NCI-H1436 treated with DMSO at 0.1 percent for 48 hours (cell line): Measurements from ENCODE around the gene DYNLT4.
"Not testable (repeated sequence)": the region's sequence is repeated elsewhere in the genome, so short reads cannot be mapped to it uniquely, and the experiment has no call there.

Source experiments
- DNase-seq: peaks from one replicate; lab custom pipeline; 2025; lab: John Stamatoyannopoulos, UW

Gene DYNLT4, protein sequence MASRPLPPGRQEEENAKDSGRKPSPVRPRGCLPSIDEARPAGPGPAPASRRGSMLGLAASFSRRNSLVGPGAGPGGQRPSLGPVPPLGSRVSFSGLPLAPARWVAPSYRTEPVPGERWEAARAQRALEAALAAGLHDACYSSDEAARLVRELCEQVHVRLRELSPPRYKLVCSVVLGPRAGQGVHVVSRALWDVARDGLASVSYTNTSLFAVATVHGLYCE

DNA sequence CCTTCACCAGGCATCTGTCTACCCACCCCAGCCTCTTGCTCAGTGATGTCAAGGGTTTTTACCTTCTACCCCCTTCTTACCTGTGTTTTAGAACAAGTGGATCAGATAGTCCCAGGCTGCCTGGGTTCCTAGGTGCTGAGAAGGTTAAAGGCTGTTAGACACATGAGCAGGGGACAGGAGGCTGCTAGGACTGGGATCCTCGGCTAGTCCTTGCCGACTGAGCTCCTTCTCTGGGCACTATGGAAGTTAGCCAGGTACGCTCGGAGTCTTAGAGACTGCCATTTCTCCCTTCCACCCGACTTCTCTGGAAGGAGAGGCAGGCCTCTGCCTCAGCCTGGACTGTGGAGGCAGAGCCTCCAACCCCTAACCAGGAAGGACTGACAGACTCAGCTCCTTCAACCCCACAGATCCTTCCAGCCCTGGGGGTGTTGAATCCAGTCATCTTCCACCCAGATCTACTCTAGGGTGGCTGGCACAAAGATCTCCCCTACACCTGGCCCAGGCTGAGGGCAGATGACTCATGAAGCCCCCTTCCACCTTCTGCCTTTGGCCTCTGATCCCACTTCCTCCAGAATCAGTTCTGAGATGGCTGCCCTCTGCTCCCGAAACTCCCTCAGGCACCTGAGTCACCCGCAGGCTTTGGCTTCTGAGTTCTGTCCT lies at the start of gene DYNLT4:
Gene DYNLT4, minus strand, starts transcription at position 648 of the 660 bp plus-strand sequence. CDS start 683 bp downstream, outside the sequence.
- DNase-seq = no peak

DNA sequence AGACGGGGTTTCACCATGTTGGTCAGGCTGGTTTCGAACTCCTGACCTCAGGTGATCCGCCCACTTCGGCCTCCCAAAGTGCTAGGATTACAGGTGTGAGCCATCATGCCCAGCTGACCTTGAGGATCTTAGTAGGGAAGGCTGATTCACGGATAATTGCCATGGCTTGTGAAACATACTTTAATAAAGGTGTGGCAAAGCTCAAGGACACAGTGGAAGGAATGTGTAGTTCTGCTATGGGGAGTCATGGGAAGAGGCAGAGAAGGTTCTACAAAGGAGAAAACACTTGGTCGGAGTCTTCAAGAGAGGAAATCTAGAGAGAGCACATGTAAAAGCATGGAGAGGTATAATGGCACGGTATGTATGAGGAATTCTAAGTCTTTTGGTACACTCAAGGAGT lies 48.6 kb upstream of the DYNLT4 start:
- DNase-seq = no peak

DNA sequence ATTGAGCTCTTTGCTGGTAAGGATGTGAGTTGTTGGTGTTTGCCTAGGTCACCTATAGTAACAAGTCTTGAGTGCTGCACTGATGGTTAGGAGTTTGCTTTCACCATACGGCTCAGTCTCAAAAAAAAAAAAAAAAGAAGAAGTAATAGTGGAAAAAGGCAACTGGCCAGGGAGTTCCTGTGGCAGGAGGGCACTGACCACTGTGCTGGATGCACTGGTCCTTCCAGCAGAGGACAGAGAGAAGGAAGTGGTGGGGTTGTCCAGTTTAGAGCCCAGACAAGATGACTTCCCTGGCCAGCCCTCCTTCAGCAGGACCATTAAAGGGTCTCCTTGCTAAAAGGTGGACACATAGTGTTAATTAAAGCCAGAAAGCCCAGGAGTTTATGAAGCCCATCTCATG lies 47.8 kb upstream of the DYNLT4 start:
- DNase-seq = no peak

DNA sequence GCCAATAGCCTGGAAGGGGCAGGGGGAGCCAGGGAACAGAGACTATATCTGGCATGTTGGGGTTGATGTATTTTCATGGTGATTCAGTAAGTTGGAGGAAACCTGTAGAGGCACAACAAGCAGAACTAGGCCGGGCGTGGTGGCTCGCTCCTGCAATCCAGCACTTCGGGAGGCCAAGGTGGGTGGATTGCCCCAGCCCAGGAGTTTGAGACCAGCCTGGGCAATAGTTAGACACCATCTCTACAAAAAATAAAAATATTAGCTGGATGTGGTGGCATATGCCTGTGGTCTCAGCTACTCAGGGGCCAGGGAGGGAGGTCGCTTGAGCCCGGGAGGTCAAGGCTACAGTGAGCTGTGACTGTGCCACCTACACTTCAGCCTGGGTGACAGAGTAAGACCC lies 46.0 kb upstream of the DYNLT4 start:
- no peak for DNase-seq

DNA sequence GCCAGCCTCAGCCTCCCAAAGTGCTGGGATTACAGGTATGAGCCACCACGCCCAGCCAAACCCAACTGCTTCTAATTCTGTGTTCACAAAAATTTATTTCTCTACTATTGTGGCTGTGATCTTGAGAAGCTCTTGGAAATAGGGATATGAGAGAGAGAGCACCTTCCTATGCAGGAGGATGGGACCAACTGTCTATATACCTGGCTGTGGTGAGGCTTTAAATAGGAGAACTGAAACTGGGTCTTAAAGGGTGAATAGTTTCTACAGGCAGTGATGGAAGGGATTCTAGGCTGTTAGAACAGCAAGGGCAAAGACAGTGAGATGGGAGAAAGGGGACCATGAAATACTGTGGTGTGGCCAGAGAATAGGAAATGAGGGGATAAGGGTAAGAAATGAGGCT lies 44.2 kb upstream of the DYNLT4 start:
- DNase-seq = no peak

DNA sequence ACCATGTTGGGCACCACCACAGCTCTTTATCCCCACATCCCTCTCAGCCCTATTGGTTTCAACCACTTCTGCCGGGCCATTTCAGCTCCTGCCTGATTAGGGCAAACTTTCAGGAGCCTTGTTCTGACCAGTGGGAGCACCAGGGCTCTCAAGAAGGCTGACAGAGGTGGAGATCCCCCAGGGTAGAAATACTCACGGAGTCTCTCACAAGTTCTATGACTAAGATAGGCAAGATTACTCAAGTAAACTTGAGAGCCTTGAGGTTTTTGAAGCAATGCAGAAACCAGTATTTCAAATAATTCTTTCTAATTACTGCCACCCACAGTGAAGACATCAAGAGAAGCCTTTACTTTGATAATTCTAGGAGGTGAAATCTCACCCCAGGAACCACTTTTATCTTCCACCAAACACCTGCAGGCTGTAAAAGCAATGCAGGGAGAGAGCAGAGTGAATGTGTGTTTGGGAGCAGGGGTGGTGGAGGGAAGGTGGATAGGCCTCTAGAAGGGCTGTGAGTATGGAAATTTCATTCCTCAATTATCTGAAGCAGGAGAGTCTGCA lies 42.5 kb upstream of the DYNLT4 start:
- no peak for DNase-seq

DNA sequence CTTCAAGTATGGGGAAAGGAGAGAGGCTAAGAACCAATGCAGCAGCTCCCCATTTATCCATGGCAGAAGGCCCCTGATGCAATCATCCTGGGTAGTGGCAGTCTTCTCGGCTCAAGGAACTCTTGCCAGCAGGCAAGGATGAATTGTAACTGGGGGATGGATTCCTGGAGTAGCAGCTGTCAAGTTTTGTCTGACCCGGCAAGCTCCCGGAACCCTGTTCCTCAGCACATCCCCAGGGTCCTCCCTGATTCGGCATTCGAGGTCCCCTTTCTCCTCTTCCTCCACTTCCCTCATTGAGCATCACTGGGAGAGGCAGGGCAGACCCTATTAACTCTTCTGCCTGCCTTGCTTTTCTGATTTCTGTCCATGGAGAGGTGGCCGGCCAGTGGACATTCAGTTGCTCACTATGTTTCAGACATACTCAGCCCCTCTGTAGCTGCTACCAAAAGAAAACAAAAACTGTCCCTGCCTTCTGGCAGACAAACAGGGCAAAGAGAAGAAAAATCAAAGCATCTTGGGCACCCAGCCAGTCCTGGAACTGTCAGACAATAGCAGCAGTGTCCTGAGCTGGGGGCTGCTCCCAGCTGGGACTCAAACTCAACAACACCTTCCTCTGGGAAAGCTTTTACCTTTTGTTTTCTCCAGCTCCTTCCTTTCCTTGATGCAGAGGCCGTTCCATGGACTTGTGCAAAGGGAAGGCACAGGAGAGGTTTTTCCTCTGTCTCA lies 41.5 kb upstream of the DYNLT4 start:
- no peak for DNase-seq

DNA sequence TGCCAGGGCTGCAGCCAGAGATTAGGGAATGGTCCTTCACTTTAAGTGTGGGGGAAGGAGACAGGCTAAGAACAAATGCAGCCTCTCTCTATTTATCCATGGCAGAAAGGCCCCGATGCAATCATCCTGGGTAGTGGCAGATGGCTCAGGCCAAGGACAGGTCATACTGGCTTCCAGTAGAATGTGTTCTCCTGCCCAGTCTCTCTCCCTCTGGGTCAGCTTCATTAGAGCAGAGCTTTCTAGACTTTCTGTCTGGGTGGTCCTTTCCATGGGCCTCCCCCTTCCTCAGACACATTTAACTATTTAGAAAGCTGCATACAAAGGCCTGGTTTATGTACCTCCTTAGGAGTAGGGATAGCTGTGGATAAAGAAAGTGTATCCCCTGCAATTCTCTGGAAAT lies 40.7 kb upstream of the DYNLT4 start:
- DNase-seq = no peak

DNA sequence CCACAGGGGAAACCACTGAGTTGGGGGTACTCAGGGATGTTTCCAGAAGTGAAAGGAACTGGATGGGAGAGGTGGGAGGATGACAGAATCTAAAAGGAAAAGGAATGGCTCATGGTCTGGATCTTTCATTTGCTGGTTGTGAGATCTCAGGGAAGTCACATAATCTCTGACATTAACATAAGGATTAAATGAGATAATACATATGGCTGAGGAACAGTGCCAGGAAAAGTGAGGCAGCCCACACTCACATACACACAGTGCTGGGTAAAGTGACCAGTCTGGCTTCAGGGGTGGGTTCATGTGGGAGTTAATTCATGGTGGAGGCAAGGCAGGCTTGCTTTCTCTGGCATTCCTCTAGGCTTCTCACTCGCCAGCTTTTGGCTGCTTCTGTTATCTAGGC lies 39.8 kb upstream of the DYNLT4 start:
- DNase-seq = no peak

DNA sequence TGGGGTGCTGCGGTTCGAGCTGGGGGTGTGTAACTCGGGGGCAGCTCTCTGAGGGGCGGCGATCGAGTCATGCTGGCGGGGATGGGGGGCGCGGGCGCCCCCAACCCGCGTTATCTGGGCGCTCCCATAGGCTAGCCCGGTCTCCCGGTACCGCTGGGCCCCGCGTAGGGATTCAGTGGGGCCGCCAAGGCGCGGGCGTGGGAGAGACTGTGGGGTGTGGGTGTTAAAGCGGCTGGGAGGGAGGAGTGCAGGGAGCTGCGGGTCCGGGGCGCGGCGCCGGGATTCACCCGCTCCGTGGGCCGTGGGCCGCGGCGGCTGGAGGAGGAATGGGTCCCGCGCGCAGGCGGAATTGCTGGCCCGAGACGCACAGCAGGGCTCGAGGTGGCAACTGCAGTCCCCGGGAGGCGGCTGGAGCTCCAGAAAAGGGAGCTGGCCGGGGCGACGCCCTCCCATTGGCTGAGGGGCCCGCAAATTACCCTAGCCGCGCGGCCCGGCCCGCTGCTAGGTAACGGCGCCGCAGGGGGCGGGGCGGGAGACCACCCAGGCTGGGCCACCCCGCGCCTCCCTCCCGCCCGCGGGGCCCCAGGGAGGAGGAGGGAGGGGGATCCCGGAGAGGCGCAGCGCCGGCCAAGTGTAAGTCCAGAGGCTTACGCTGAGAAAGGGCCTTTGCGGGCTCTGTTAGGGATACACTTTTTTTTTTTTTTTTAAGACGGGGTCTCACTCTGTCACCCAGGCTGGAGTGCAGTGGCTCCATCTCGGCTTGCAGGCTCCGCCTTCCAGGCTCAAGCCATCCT lies 35.9 kb upstream of the DYNLT4 start, which contains the start of gene PTCH2:
Gene PTCH2, minus strand, starts transcription at position 392 of the 794 bp plus-strand sequence. Its CDS starts 321 bp downstream, at position 71.
- DNase-seq = peak; percentile 34

DNA sequence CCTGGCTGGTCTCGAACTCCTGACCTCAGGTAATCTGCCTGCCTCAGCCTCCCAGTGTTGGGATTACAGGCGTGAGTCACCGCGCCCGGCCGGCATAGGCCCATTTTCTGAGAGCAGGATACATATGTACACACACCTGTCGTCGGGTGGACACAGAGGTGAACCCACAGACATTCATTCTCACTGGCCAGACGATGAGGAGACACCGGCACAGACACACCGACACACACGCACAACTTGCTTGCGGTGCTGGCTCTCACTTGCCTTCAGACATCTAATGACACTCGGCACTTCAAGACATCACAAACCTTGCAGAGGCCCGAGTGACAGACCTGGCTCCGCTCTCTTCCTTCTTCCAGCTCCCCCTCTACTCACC lies 35.3 kb upstream of the DYNLT4 start:
- DNase-seq = no peak

DNA sequence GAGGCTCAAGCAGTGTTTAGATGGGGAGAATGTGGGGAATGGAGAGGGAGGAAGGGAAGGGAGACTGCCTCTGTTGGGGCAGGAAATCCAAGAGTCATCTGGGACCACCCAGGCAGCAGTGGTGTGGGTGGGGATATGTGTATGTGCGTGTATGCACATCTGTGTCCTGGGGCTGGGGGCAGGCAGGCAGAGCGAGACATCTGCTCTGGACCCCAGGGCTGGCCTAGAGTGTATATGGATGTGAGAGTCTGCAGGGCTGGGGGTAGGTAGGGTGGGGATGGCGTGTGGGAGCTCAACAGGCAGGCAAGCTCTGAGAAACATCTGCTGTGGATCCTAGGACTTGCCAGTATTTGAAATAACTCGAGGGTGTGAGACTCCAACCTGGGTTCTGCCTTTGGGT lies 32.4 kb upstream of the DYNLT4 start:
- DNase-seq = no peak

DNA sequence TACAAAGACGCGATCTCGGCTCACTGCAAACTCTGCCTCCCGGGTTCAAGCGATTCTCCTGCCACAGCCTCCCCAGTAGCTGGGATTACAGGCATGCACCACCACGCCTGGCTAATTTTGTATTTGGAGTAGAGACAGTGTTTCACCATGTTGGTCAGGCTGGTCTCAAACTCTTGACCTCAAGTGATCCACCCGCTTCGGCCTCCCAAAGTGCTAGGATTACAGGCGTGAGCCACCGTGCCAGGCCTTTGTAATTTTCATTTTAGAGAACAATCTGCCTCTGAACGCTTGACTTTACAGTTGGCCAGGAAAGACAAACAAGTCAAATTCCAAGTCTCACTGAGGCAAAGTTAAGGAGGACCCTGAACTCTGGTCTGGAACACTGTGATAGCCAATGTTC lies 31.1 kb upstream of the DYNLT4 start:
- not testable (repeated sequence) for DNase-seq

DNA sequence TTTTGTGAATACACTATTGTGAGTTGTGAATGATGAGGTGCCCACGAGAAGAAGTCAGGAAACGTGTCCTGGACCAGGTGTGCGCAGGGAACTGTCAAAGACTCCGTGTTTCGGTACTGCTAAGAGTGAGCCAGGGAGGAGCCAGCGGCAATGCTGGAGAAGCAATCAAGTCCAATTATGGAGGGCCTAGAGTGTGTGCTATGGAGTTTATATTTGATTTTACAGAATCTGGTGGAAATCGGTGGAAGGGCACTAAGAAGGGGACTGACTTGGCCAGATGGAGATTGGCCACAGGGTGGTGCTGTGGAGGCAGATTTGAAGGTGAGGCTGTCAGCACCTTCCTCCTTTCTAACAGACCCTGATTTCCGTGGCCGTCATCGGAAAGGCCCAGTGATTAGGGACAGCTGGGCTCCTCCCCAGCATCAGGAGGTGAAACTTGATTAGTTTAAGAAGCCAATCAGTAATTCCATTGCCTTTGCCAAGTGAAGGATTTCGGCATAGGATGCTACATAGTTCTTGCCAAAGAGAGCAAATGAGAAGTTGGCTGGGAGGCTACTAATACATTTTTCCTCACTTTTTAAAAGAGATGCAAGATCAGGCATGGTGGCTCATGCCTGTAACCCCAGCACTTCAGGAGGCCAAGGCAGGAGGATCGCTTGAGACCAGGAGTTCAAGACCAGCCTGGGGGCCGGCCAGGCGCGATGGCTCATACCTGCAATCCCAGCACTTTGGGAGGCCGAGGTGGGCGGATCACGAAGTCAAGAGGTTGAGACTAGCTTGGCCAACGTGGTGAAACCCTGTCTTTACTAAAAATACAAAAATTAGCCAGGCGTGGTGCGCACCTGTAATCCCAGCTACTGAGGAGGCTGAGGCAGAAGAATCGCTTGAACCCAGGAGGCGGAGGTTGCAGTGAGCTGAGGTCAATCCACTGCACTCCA lies 28.9 kb upstream of the DYNLT4 start:
- DNase-seq = no peak

DNA sequence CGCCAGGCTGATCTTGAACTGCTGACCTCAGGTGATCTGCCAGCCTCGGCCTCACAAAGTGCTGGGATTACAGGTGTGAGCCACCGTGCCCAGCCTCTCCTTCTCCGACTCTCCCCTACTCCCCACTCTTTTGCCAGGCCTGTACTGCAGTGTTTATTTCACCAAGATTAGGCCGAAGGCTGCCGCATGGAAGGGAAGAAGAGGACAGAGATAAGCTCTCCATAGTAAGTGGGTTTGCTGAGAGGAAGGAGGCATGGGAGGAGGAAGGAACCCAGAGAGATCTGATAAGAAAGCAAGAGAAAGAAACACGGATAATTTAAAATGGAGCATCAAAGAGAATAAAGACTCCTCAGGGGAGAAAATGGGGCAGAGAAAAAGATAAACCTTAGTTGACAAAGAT lies 27.2 kb upstream of the DYNLT4 start:
- DNase-seq = no peak

DNA sequence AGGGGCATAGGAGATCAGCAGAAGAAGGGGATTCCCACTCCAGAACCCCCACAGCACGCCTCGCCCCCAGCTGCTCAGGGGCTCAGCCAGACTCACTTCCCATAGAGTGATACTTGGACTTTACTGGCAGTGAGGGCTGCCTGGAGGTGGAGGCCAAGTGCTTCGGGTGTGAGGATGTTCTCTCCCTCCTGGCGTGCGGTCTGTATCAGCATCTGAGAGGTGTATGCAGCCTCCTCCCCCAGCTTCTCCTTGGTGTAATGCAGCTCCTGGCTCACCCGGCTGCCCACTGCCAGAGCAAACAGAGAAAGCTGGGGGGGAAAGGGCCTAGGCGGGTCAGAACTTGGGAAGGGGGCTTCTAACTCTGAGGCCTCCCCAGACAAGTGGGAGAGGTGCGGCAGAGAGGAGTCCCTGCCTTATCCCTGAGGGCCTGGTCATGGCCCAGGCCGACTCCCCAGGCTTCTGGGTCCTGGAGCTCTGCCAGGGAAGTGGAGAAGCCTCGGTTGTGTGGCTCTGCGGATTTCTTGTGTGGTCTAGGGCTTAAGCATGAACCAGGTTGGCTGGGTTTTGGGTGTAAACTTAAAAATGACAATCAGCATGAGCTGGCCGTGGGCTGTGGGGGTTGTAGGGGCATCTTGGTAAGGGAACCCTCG lies 25.0 kb upstream of the DYNLT4 start:
- no peak for DNase-seq

DNA sequence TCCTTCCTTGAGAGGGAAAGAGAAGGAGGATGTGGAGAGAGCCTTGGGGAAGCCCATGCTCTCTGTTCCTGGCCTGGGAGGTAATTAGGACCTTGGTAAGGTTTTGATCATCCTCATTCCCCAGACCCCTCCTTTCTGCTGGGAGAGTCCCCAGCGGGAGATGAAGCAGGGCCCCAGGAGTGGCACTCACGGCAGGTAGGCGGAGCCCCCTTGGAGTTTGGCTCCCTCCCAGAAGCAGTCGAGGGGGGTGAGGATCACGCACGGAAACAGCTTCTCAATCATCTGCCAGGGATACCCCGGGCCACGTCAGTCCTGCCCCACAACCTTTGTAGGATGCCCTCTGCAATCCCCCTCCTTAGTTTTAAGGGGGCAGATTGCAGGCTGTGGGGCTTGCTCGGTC lies 24.4 kb upstream of the DYNLT4 start:
- no peak for DNase-seq

DNA sequence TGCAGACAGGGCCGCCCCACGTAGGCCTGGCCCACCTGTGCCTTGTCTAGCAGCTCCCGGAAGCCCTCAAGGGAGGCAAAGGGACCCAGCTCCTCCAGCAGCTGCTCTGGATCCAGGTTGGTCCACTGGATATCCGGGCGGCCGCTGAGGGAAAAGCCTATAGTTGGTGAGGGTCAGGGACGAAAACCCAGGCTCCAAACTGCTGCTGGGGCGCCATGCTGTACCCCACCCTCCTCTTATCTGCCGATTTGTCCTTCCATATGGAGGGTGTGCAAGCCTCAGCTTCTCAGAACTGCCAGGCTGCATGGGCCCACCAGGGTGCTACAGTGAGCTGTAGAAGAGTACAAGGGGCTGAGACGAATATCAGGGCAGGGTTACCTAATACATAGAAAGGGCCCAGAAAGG lies 23.8 kb upstream of the DYNLT4 start:
- DNase-seq = no peak

DNA sequence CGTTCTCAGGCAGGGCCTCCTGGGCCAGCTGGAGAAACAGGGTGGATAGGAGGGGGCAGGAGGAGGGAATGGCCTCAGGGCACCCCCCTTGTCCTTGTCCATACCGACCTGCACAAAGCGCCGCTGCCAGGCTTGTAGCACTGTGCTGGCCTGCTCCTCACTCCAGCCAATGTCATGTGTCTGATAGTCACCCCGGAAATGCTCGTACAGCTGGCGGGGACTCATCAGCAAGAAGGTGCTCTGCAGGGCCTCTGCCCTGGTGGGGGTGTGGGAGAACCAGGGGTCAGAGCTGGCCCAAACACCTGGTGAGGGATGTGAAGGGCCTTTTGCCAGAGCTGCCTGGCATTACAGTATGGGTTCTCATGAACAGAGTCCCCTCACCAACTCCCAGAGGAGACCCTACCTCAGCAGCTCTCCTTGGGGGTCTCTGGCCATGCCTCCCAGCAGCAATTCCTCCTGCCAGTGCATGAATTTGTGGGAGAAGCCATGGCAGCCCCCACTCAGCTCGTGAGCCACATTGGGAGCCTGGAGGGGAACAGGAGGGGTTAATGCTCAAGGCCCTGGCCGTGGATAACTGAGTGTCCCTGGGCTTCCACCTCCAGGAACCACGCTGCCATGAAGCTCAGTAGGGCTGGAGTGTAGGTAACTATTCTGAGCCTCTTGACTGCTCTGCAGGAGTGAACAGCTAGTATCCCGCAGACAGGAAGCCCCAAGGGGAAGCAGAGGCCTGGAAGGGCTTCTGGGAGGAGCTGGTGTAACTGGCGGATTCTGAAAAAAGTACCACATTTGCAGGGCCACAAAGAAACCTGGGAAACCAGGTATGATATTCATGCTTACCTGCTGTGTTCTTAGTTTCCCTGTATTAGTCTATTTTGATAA lies 22.6 kb upstream of the DYNLT4 start:
- no peak for DNase-seq
